Gastrocnemius medialis (tissue), 4 donors: ENCODE results near the gene SLC37A3.

Experiments
- CTCF ChIP-seq, 5 experiments: fragments of 450-650 bp in 3 of 5; fragments of 200-600 bp in 2 of 5; sonication (generic) in 2 of 5; IDR thresholded peaks in 4 of 5; conservative IDR thresholded peaks in 1 of 5; 1 replicate in 4 of 5; 2 replicates in 1 of 5; pipeline ENCODE4 v1.5.1; 2016 to 2019; ENCODE audit warnings: antibody characterized with exemption in 5 of 5, mild to moderate bottlenecking in 3 of 5, moderate library complexity in 3 of 5
- POLR2A ChIP-seq, 2 donors: fragments of 450-650 bp; IDR thresholded peaks; one replicate each; pipeline ENCODE4 v1.6.1; 2017; ENCODE audit warnings: antibody characterized with exemption in 2 of 2, mild to moderate bottlenecking in 2 of 2, moderate library complexity in 2 of 2

- no peak for TF ChIP-seq CTCF (IDR thresholded peaks at IDR 0.05 in 4 of 5, conservative IDR thresholded peaks at IDR 0.05 in 1 of 5)
- no peak for TF ChIP-seq POLR2A (IDR thresholded peaks at IDR 0.05)
Measured at GRCh38 chr7:140435252-140435895, 37.0 kb upstream of the SLC37A3 start.
